ENCODE measurements around the gene FSTL3.
A peak's percentile ranks its signal among the peaks of the same experiment; 100 is the strongest.
"Not testable (repeated sequence)": the region's sequence is repeated elsewhere in the genome, so short reads cannot be mapped to it uniquely, and the experiment has no call there.

The FSTL3 gene

GRCh38 chr19:686589-687297 is 10.6 kb downstream of the FSTL3 start:
- DNase-seq, result no peak

- DNase-seq, result no peak
These were observed 11.5 kb downstream of the FSTL3 start for GRCh38 chr19:687569-688166.

GRCh38 chr19:688214-688613 is 12.0 kb downstream of the FSTL3 start:
- DNase-seq, result no peak

- DNase-seq, result no peak
These were observed 12.8 kb downstream of the FSTL3 start for GRCh38 chr19:688992-689391.

GRCh38 chr19:690203-690602 is 14.0 kb downstream of the FSTL3 start:
- DNase-seq, result no peak

- DNase-seq, result no peak
These were observed 18.5 kb downstream of the FSTL3 start for GRCh38 chr19:694481-695351.

- DNase-seq, result no peak
These were observed 19.3 kb downstream of the FSTL3 start, which contains the start of gene PRSS57 for GRCh38 chr19:695352-695949. PRSS57 (minus strand) TSS chr19:695452; CDS start chr19:695430, 22 bp downstream.

- DNase-seq, result not testable (repeated sequence)
These were observed 22.3 kb downstream of the FSTL3 start for GRCh38 chr19:698529-698928.

GRCh38 chr19:699885-700284 is 23.7 kb downstream of the FSTL3 start:
- DNase-seq, result not testable (repeated sequence)

GRCh38 chr19:702847-703246 is 26.7 kb downstream of the FSTL3 start:
- DNase-seq, result not testable (repeated sequence)

- no peak for DNase-seq
These were observed 27.1 kb downstream of the FSTL3 start for GRCh38 chr19:703329-703650.

GRCh38 chr19:703651-704446 is 27.7 kb downstream of the FSTL3 start:
- peak; percentile 42 for DNase-seq

GRCh38 chr19:704447-704741 is 28.2 kb downstream of the FSTL3 start:
- DNase-seq, result no peak

GRCh38 chr19:708154-709143 is 32.3 kb downstream of the FSTL3 start, which contains the start of gene PALM:
PALM (plus strand) TSS chr19:708935; CDS start chr19:709147, 212 bp downstream.
- no peak for DNase-seq

- DNase-seq, result no peak
These were observed 33.2 kb downstream of the FSTL3 start for GRCh38 chr19:709196-709964.

GRCh38 chr19:709965-710571 is 33.9 kb downstream of the FSTL3 start:
- no peak for DNase-seq

GRCh38 chr19:710767-711166 is 34.6 kb downstream of the FSTL3 start:
- DNase-seq, result no peak

- no peak for DNase-seq
These were observed 35.1 kb downstream of the FSTL3 start for GRCh38 chr19:711254-711653.

GRCh38 chr19:715347-715746 is 39.2 kb downstream of the FSTL3 start:
- DNase-seq, result no peak
